Endodermal cell (in vitro differentiated cells): Measurements from ENCODE around the gene NOTUM. TPM values are rescaled to one million over a fixed set of nuclear protein-coding genes. Genes with fewer than 3 reads are reported as not detected.
"Not testable (repeated sequence)": the region's sequence is repeated elsewhere in the genome, so short reads cannot be mapped to it uniquely, and the experiment has no call there.

ENCODE experiments used
- DNase-seq: peaks from one replicate; pipeline ENCODE4 v3.0.0-alpha.2; 2017
- H3K27ac ChIP-seq: 2 replicates; pipeline ENCODE4 v1.5.1; 2013; ENCODE audit warnings: mild to moderate bottlenecking, low read depth, low read length, moderate library complexity
- H3K27me3 ChIP-seq: 2 replicates; pipeline ENCODE4 v1.6.1; 2013; ENCODE audit warnings: mild to moderate bottlenecking, low read length, moderate library complexity; ENCODE audit not compliant: insufficient read depth, control insufficient read depth, poor library complexity, severe bottlenecking
- H3K36me3 ChIP-seq: 2 replicates; pipeline ENCODE4 v1.7.0; 2013; ENCODE audit warnings: mild to moderate bottlenecking, low read length, moderate library complexity; ENCODE audit not compliant: control insufficient read depth, insufficient read depth
- H3K4me1 ChIP-seq: one replicate; pipeline ENCODE4 v1.7.0; 2013; ENCODE audit warnings: low read length; ENCODE audit not compliant: control insufficient read depth, insufficient read depth
- H3K4me3 ChIP-seq: 2 replicates; pipeline ENCODE4 v1.5.1; 2013; ENCODE audit warnings: mild to moderate bottlenecking, low read length, moderate library complexity
- H3K9ac ChIP-seq: 2 replicates; pipeline ENCODE4 v1.6.1; 2013; ENCODE audit warnings: mild to moderate bottlenecking, low read length, moderate library complexity; ENCODE audit not compliant: poor library complexity, severe bottlenecking; ENCODE audit errors: extremely low read depth
- H3K9me3 ChIP-seq: 2 replicates; pipeline ENCODE4 v1.6.1; 2013; ENCODE audit warnings: mild to moderate bottlenecking, low read length, moderate library complexity; ENCODE audit not compliant: control insufficient read depth
- H3K27ac Mint-ChIP-seq: 2 replicates; pipeline ENCODE4 v1.8.0; 2020; ENCODE audit warnings: mixed read lengths
- H3K27me3 Mint-ChIP-seq: 2 replicates; pipeline ENCODE4 v1.8.0; 2021; ENCODE audit warnings: mild to moderate bottlenecking, mixed read lengths; ENCODE audit not compliant: insufficient read depth
- H3K36me3 Mint-ChIP-seq: 2 replicates; pipeline ENCODE4 v1.8.0; 2020; ENCODE audit warnings: low read depth, mixed read lengths
- H3K4me1 Mint-ChIP-seq: 2 replicates; pipeline ENCODE4 v1.8.0; 2020; ENCODE audit warnings: mixed read lengths
- H3K4me3 Mint-ChIP-seq: 2 replicates; pipeline ENCODE4 v1.8.0; 2020; ENCODE audit warnings: mild to moderate bottlenecking, moderate library complexity, mixed read lengths
- H3K9me3 Mint-ChIP-seq: 2 replicates; pipeline ENCODE4 v1.8.0; 2020; ENCODE audit warnings: mild to moderate bottlenecking, mixed read lengths
- WGBS, 2 experiments: methylation state at CpG; one replicate each; pipeline versions ENCODE4 v1.1.5 to v1.1.7; 2013; ENCODE audit warnings: missing lambda C conversion rate in 2 of 2, mixed read lengths in 1 of 2; ENCODE audit not compliant: insufficient coverage in 1 of 2, insufficient read length in 1 of 2; 5-methylcytosine and 5-hydroxymethylcytosine counted together
- total RNA-seq, 2 donors: library from RNA; stranded (reverse); fragmentation: NEBNext Ultra II Directional in 1 of 2; extraction: Animal tissue kit (Norgen Biotek cat#: 25700) in 1 of 2; gene quantifications; 2 replicates in 1 of 2; 3 replicates in 1 of 2; pipeline ENCODE4 v1.2.1, GENCODE V29; 2021
- TF ChIP-seq, protein P1 (sequence below): fragments of 200-600 bp; sonication (generic); conservative IDR thresholded peaks from 2 replicates; pipeline ENCODE4 v1.5.0; 2021; ENCODE audit warnings: antibody characterized with exemption, mild to moderate bottlenecking

NOTUM gene
- total RNA-seq, 2 donors from 2014 or later, result 12.5 to 26.3 TPM

DNA sequence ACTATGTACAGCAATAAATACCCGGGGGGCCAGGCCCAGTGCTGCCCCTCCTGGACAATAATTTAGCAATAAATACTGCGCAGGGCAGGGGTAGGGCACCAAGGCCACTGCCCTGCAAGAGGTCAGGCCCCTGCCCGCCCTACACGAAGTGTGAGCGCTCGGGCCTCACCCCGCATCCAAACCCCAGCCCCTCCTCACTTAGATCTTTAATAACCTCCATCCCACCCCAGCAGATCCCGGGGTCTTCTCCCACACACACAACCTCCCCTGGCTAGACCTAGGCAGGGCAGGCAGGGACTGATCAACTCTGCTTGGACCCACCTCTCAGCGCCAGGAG is 42.7 kb downstream of the NOTUM start:
- peaks cover 11% of the 10 kb centered on the region for H3K4me1 Mint-ChIP-seq
- peaks cover 49% of the 10 kb centered on the region for H3K36me3 Mint-ChIP-seq
- DNase-seq, H3K27me3 Mint-ChIP-seq, H3K27ac ChIP-seq, H3K27me3 ChIP-seq, H3K4me3 ChIP-seq, H3K9me3 ChIP-seq, H3K9me3 Mint-ChIP-seq, H3K4me1 ChIP-seq, H3K9ac ChIP-seq: not testable (repeated sequence)
- 33 to 51% methylated on average over 2 to 9 of the region's 9 CpGs for WGBS, 2 experiments
- peaks cover 50% of the 10 kb centered on the region for H3K36me3 ChIP-seq
- TF ChIP-seq, protein P1, sequence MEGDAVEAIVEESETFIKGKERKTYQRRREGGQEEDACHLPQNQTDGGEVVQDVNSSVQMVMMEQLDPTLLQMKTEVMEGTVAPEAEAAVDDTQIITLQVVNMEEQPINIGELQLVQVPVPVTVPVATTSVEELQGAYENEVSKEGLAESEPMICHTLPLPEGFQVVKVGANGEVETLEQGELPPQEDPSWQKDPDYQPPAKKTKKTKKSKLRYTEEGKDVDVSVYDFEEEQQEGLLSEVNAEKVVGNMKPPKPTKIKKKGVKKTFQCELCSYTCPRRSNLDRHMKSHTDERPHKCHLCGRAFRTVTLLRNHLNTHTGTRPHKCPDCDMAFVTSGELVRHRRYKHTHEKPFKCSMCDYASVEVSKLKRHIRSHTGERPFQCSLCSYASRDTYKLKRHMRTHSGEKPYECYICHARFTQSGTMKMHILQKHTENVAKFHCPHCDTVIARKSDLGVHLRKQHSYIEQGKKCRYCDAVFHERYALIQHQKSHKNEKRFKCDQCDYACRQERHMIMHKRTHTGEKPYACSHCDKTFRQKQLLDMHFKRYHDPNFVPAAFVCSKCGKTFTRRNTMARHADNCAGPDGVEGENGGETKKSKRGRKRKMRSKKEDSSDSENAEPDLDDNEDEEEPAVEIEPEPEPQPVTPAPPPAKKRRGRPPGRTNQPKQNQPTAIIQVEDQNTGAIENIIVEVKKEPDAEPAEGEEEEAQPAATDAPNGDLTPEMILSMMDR, result peak; percentile 18
- peak overlapping the region; percentile 79 for H3K27ac Mint-ChIP-seq
- H3K4me3 Mint-ChIP-seq, result peak overlapping the region; percentile 69

DNA sequence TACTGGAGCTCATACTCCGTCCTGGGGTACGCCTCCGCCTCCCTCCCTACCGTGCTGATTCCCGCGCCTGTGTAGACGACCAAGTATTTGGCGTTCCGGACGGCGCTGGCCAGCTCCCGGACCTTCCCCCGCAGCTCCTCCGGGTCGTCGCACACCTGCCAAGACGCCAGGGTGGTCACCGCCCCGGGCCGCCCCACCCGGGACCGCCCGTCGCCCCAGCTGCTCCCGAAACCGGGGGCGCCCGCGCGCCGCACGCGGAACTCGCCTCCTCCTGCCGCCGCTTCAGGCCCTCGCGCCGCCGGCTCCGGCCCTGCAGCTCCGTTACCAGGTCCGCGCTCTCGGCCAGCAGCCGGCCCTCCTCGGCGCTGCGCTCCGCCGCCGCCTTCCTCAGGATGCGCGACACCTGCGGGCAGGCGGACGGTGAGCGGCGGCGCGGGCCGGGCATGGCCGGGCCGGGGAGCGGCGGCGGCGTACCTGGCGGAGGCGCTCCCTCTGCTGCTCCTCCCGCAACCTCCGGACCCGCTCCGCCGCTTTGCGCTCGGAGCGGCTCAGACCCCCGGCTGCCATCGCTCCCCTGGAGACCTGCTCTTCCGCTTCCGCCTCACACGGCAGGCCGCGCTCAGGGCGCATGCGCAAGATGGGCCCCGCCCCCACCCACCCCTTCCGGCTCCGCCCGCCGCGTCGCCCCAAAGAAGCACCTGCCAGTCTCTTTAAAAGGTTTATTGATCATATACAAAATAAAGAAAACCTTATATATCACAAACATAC is 43.2 kb downstream of the NOTUM start, which contains the start of gene SIRT7:
TSS of gene SIRT7 (minus strand) at position 612 of the 768 bp plus-strand sequence. CDS start at position 567, 45 bp downstream.
- 0 to 5% methylated on average over 20 to 94 of the region's 94 CpGs for WGBS, 2 experiments
- H3K27ac Mint-ChIP-seq, result peak within 1 kb of the TSS; percentile 79

DNA sequence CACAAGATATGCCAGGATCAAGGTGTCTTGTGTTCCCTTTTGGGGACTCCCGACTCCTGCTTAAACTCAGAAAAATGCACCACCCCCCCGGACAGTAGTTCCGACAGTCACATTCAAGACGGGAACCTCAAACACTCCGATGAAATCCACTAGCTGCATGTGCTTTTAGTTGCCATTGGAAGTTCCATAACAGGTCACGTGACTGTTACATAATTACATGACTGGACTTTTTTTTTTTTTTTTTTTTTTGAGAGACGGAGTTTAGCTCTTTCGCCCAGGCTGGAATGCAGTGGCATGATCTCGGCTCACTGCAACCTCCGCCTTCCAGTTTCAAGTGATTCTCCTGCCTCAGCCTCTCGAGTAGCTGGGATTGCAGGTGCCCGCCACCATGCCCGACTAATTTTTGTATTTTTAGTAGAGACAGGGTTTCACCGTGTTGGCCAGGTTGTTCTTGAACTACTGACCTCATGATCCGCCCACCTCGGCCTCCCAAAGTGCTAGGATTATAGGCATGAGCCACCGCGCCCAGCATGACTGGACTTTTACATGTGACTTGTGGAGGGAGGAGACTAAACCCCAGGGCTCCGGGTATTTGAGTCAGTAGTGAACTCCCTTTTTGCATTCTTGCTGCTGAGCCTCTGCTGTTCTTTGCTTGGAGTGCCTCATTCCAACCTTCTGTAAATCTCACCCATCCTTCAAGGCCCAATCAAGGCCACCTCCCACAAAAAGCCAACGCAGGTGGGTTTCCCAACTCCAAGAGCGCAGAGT is 44.6 kb downstream of the NOTUM start:
- H3K4me1 Mint-ChIP-seq, result peaks cover 11% of the 10 kb centered on the region
- Histone ChIP-seq H3K9me3 (no peaks in the 10 kb centered on the region), H3K9ac (no peak overlapping the region), H3K27me3 (no peaks in the 10 kb centered on the region), H3K4me1 (peaks cover 2% of the 10 kb centered on the region), H3K36me3 (peaks cover 63% of the 10 kb centered on the region), H3K4me3 (peak overlapping the region; percentile 92), H3K27ac (no peak overlapping the region)
- TF ChIP-seq, protein P1, result no peak
- WGBS, 2 experiments, result 85 to 86% methylated on average over 13 to 21 of the region's 21 CpGs
- peak overlapping the region; percentile 39 for H3K27ac Mint-ChIP-seq
- peak overlapping the region; percentile 69 for H3K4me3 Mint-ChIP-seq
- peaks cover 45% of the 10 kb centered on the region for H3K36me3 Mint-ChIP-seq
- H3K9me3 Mint-ChIP-seq, result no peaks in the 10 kb centered on the region
- no peak for DNase-seq
- no peaks in the 10 kb centered on the region for H3K27me3 Mint-ChIP-seq

More for the DNA sequence above, 43.2 kb downstream of the NOTUM start, which contains the start of gene SIRT7:
- H3K27me3 Mint-ChIP-seq, result no peaks in the 10 kb centered on the region
- Histone ChIP-seq H3K27me3 (no peaks in the 10 kb centered on the region), H3K9ac (peak within 1 kb of the TSS; percentile 48), H3K4me3 (peak within 1 kb of the TSS; percentile 92), H3K27ac (no peak within 1 kb of the TSS), H3K9me3 (no peaks in the 10 kb centered on the region), H3K36me3 (peaks cover 56% of the 10 kb centered on the region), H3K4me1 (peaks cover 2% of the 10 kb centered on the region)
- no peaks in the 10 kb centered on the region for H3K9me3 Mint-ChIP-seq
- H3K4me1 Mint-ChIP-seq, result peaks cover 11% of the 10 kb centered on the region
- DNase-seq, result peak; percentile 98
- peak within 1 kb of the TSS; percentile 69 for H3K4me3 Mint-ChIP-seq
- H3K36me3 Mint-ChIP-seq, result peaks cover 52% of the 10 kb centered on the region
- TF ChIP-seq, protein P1, result no peak
